ENCODE results near the gene SPEG.

DNA sequence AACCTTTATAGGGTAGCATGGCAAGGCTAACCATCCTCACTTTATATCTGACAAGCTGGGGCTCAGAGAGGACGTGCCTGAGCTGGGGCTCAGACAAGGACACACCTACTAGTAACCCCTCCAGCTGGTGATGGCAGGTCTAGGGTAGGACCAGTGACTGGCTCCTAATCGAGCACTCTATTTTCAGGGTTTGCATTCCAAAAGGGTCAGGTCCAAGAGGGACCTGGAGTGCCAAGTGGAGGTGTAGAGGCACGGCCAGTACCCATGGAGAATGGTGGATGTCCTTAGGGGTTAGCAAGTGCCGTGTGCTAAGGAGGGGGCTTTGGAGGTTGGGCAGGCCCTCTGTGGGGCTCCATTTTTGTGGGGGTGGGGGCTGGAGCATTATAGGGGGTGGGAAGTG is 17.7 kb upstream of the SPEG start:
- TF ChIP-seq, protein P1, sequence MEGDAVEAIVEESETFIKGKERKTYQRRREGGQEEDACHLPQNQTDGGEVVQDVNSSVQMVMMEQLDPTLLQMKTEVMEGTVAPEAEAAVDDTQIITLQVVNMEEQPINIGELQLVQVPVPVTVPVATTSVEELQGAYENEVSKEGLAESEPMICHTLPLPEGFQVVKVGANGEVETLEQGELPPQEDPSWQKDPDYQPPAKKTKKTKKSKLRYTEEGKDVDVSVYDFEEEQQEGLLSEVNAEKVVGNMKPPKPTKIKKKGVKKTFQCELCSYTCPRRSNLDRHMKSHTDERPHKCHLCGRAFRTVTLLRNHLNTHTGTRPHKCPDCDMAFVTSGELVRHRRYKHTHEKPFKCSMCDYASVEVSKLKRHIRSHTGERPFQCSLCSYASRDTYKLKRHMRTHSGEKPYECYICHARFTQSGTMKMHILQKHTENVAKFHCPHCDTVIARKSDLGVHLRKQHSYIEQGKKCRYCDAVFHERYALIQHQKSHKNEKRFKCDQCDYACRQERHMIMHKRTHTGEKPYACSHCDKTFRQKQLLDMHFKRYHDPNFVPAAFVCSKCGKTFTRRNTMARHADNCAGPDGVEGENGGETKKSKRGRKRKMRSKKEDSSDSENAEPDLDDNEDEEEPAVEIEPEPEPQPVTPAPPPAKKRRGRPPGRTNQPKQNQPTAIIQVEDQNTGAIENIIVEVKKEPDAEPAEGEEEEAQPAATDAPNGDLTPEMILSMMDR (IDR thresholded peaks at IDR 0.05; ENCODE audit: low read depth, low read length): no peak
- TF ChIP-seq EZH2phosphoT487 (IDR thresholded peaks at IDR 0.05; ENCODE audit: low read depth): no peak

All from OCI-LY3 (cell line).